Pancreas (tissue), 10 donors: ENCODE data around the gene TMEM245. TPM values are rescaled to one million over a fixed set of nuclear protein-coding genes. Genes with fewer than 3 reads are reported as not detected.

Source experiments
- ATAC-seq, 4 donors: fragments of 200-7000 bp; cut with Tn5 transposase; one replicate each; pipeline versions ENCODE4 v1.8.0 to v1.9.1; 2020; ENCODE audit warnings: mild to moderate bottlenecking in 4 of 4, moderate library complexity in 4 of 4
- DNase-seq, 6 donors: peaks; one replicate each; pipeline ENCODE4 v3.0.0-alpha.2; 2020
- FAIRE-seq: peaks from 2 replicates; lab custom pipeline; 2012; peaks lifted over from hg19 to GRCh38; lab: Jason Lieb, UNC
- H3K27ac ChIP-seq, 4 donors: fragments of 200-600 bp; sonication (generic); 1 replicate in 3 of 4; 2 replicates in 1 of 4; pipeline versions ENCODE4 v1.5.0 to v1.8.0; 2020
- H3K27me3 ChIP-seq, 4 donors: fragments of 200-600 bp; one replicate each; pipeline ENCODE4 v1.8.0; 2021
- H3K36me3 ChIP-seq, 3 donors: fragments of 200-600 bp; sonication (generic) in 1 of 3; one replicate each; pipeline versions ENCODE4 v1.5.0 to v1.8.0; 2020 to 2021
- H3K4me1 ChIP-seq, 3 donors: fragments of 200-600 bp; one replicate each; pipeline ENCODE4 v1.8.0; 2021
- H3K4me3 ChIP-seq, 4 donors: fragments of 200-600 bp; sonication (generic) in 2 of 4; one replicate each; pipeline versions ENCODE4 v1.5.0 to v1.8.0; 2020 to 2021
- H3K9me3 ChIP-seq, 4 donors: fragments of 200-600 bp; one replicate each; pipeline ENCODE4 v1.8.0; 2021
- CTCF ChIP-seq, 4 donors: fragments of 200-600 bp; sonication (generic) in 3 of 4; IDR thresholded peaks; one replicate each; pipeline versions ENCODE4 v1.5.0 to v1.8.0; 2021; ENCODE audit warnings: antibody characterized with exemption in 4 of 4
- WGBS, 2 donors: extraction: QIAGEN DNeasy Blood & Tissue Kit; methylation state at CpG; one replicate each; pipeline ENCODE4 v1.1.7; 2013; 5-methylcytosine and 5-hydroxymethylcytosine counted together
- intact Hi-C, 3 donors: fragments of 100-400 bp; cut with DNase I; formaldehyde crosslinking; loops; one replicate each; pipeline versions ENCODE4 v1.11.1 to v1.14.2; 2022
- polyA plus RNA-seq, 2 donors: library from polyadenylated mRNA; stranded (reverse); fragments of 200-250 nt; gene quantifications; one replicate each; pipeline ENCODE4 v1.2.3, GENCODE V29; 2013
- total RNA-seq, 6 donors: library from RNA; stranded (reverse); fragmentation: NEBNext Ultra II Directional in 4 of 6; extraction: Animal tissue kit (Norgen Biotek cat#: 25700) in 4 of 6; gene quantifications; one replicate each; pipeline versions ENCODE4 v1.2.1 to v1.2.4, GENCODE V29; 2021 to 2023
- donor health status: healthy with polysubstance abuse.
- donor health status: DM: no; HTN: no; CAD: no; lungs with moderate emphysema.
- donor health status: DM: no; HTN: no; CAD: no.
- donor health status: control.
- donor health status: control.
- donor health status: Bipolar disorder and iron deficiency.
- donor health status: DM: yes; HTN: yes; CAD: no.
- donor health status: DM: no; HTN: no; CAD: no.
- donor health status: DM: no; HTN: no; CAD: no.
- donor health status: DM: yes; HTN: yes; CAD: no.

The TMEM245 gene
- total and polyA plus RNA-seq, 8 donors = 4.9 to 34.1 (median 22.4) TPM

GRCh38 chr9:109072133-109072692 lies 47.5 kb downstream of the TMEM245 start:
- no peak for ATAC-seq
- Histone ChIP-seq H3K27me3 (no peaks in the 10 kb centered on the region), H3K36me3 (peaks cover 0 to 30% (median 4%) of the 10 kb centered on the region in 3 donors), H3K9me3 (no peaks in the 10 kb centered on the region), H3K4me3 (no peak overlapping the region), H3K4me1 (peaks cover 0 to 8% (median 0%) of the 10 kb centered on the region in 3 donors), H3K27ac (no peak overlapping the region)
- intact Hi-C loops = no loop called here
- no peak for FAIRE-seq
- no peak for TF ChIP-seq CTCF (IDR thresholded peaks at IDR 0.05)
- WGBS, 2 donors = 84 to 86% methylated on average over 8 of the region's 8 CpGs
- DNase-seq = no peak

GRCh38 chr9:109068764-109069163 lies 51.0 kb downstream of the TMEM245 start:
- peak in 1 of 4 donors; percentile 47 for ATAC-seq
- peaks cover 0 to 7% (median 0%) of the 10 kb centered on the region in 3 donors for H3K4me1 ChIP-seq
- H3K27ac ChIP-seq = no peak overlapping the region
- DNase-seq = no peak
- H3K9me3 ChIP-seq = no peaks in the 10 kb centered on the region
- peaks cover 0 to 39% (median 4%) of the 10 kb centered on the region in 3 donors for H3K36me3 ChIP-seq
- intact Hi-C loops = no loop called here
- no peak for FAIRE-seq
- no peak for TF ChIP-seq CTCF (IDR thresholded peaks at IDR 0.05)
- WGBS, 2 donors = 95 to 96% methylated on average over 1 of the region's 1 CpG
- H3K27me3 ChIP-seq = no peaks in the 10 kb centered on the region
- no peak overlapping the region for H3K4me3 ChIP-seq

- no peak for TF ChIP-seq CTCF (IDR thresholded peaks at IDR 0.05)
- peaks cover 0 to 42% (median 5%) of the 10 kb centered on the region in 3 donors for H3K36me3 ChIP-seq
- intact Hi-C loops = no loop called here
- no peaks in the 10 kb centered on the region for H3K9me3 ChIP-seq
- H3K4me1 ChIP-seq = peaks cover 0 to 6% (median 0%) of the 10 kb centered on the region in 3 donors
- H3K4me3 ChIP-seq = no peak overlapping the region
- H3K27me3 ChIP-seq = no peaks in the 10 kb centered on the region
- WGBS, 2 donors = 94 to 97% methylated on average over 2 of the region's 2 CpGs
- FAIRE-seq (no peak), ATAC-seq (no peak), DNase-seq (no peak)
- no peak overlapping the region for H3K27ac ChIP-seq
Observed at GRCh38 chr9:109064963-109065702, 54.6 kb downstream of the TMEM245 start.

- TF ChIP-seq CTCF (IDR thresholded peaks at IDR 0.05) = no peak
- intact Hi-C loops = no loop called here
- no peak for ATAC-seq
- H3K36me3 ChIP-seq = peaks cover 0 to 40% (median 5%) of the 10 kb centered on the region in 3 donors
- WGBS, 2 donors = 91 to 96% methylated on average over 2 of the region's 2 CpGs
- no peak for DNase-seq
- H3K27ac ChIP-seq = no peak overlapping the region
- no peak overlapping the region for H3K4me3 ChIP-seq
- no peaks in the 10 kb centered on the region for H3K27me3 ChIP-seq
- no peaks in the 10 kb centered on the region for H3K9me3 ChIP-seq
- H3K4me1 ChIP-seq = peaks cover 0 to 6% (median 0%) of the 10 kb centered on the region in 3 donors
- FAIRE-seq = no peak
Observed at GRCh38 chr9:109063760-109064159, 56.0 kb downstream of the TMEM245 start.

- WGBS, 2 donors = 95% methylated on average over 6 of the region's 6 CpGs
- H3K9me3 ChIP-seq = no peaks in the 10 kb centered on the region
- H3K4me3 ChIP-seq = no peak overlapping the region
- peaks cover 0 to 40% (median 5%) of the 10 kb centered on the region in 3 donors for H3K36me3 ChIP-seq
- intact Hi-C loops = no loop called here
- no peak for ATAC-seq
- H3K27me3 ChIP-seq = no peaks in the 10 kb centered on the region
- DNase-seq = no peak
- peaks cover 0 to 6% (median 0%) of the 10 kb centered on the region in 3 donors for H3K4me1 ChIP-seq
- FAIRE-seq = no peak
- TF ChIP-seq CTCF (IDR thresholded peaks at IDR 0.05) = no peak
- H3K27ac ChIP-seq = no peak overlapping the region
Observed at GRCh38 chr9:109062543-109062942, 57.2 kb downstream of the TMEM245 start.
